Superior temporal gyrus (tissue), 1 donor: ENCODE measurements around the gene UBA1.
"Not testable (repeated sequence)": the region's sequence is repeated elsewhere in the genome, so short reads cannot be mapped to it uniquely, and the experiment has no call there.

ENCODE experiments used
- DNase-seq: peaks from one replicate; pipeline ENCODE4 v3.0.0-alpha.2; 2016; ENCODE audit errors: extremely low spot score

The UBA1 gene

DNA sequence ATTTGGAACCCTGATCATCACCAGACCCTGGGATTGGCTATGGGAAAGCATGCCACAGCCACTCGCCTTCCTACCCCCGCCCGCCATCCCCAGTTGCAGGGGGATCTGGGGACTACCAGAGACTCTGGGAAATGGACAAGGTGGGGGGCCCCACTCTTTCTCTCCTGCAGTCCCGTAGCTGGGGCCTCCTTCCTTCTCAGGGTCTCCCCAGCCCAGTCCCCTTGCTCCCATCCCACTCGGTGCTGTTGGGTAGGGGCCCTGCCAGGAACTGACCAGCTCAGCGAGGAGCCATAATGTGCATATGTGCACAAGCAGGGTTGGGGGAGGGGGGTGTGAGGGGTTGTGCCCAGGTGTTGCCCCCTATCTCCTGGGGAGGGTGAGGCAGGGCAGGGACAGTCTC lies 35.8 kb downstream of the UBA1 start:
- no peak for DNase-seq

DNA sequence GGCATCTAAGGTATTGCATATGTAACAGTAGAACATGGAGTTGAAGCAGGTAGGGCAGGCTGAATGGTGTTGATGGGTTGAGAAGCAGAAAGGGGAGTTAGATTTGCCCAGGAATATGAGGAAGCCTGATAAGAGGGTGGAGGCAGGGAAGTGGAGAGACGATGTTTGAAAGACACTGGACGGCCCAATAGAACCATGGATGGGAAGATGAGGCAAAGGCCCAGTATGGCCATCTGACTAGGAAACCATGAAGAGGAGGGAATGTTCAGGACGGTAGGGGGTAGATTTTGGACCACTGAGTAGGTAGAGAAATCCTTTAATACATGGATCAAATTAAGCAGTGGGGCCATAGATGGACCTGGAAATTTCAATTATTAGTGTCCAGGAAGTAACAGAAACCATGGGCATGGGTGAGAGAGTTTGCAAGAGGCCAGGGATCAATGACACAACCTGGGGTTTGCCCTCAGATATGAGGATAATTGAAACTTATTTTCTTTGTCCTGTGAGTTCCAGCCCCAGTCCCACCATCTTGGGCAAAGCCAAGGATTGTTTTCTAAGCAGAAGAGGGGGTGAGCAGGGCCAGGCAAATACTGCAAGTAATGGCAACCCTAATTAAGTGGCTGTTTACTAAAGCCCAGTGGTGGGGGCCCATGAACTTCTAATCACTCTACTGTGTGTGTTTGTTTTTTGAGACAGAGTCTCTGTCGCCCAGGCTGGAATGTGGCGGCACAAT lies 36.7 kb downstream of the UBA1 start:
- no peak for DNase-seq

DNA sequence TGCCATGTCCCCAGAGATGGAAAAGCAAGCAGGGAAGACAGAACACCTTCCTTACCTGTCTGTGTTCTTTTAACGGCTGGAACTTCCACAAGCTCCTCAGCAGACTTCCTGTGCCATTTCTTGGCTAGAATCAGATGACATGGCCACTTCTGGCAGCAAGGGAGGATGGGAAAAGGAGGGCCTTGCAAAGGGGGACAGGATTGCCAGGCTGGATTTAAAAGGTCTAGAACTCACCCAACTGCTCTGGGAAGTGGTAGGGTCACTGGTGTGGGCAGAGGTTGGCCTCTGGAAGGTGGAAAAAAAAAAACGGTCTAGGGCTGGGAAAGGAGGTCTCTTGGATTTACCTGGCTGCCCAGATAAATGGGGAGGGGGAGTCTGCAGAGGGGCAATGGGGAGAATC lies 37.5 kb downstream of the UBA1 start:
- DNase-seq: no peak

DNA sequence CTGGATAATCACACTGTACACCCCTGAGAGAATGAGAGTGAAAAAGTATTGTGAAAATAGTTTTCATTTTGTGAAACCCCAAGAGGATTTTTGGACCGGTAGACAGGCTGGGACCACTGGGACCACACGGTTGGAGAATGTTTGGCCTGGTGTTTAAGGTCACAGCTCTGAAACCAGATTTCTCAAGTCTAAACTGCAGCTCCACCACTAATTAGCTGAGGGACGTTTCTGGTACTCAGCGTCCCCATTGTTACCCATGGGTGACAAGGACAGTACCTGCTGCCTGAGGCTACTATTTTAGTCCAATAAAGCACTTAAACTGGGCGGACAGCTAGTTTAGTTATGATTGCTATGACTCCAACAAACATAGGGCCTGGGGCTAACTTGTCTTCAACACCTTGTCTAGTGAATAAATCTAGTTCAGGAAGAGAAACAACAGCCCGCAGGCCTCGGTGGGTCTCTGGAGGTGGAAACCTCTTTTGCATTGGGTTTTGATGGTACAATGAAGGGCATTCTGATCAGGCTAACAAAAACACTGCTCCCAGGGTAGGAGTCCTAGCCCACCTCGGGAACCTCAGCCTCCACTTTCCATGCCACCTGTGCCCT lies 38.7 kb downstream of the UBA1 start:
- no peak for DNase-seq

DNA sequence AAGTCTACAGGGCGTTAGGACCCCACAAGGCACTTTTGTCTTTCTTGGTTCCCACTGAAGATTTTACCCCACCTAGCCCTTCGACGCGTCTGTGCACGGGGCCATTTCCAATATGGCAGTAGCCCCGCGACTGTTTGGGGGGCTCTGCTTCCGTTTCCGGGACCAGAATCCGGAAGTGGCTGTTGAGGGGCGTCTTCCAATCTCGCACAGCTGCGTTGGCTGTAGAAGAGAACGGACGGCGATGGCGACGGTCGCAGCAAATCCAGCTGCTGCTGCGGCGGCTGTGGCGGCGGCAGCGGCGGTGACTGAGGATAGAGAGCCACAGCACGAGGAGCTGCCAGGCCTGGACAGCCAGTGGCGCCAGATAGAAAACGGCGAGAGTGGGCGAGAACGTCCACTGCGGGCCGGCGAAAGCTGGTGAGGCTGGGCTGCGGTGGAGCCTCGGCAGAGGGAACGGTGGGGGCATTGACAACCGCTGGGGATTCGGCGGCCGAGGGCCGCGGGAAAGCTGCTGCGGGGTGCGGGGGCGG lies 39.2 kb downstream of the UBA1 start, which contains the start of gene USP11:
Gene USP11, plus strand, starts transcription at position 207 of the 530 bp plus-strand sequence. Its CDS starts 35 bp downstream, at position 242.
- peak; percentile 48 for DNase-seq

DNA sequence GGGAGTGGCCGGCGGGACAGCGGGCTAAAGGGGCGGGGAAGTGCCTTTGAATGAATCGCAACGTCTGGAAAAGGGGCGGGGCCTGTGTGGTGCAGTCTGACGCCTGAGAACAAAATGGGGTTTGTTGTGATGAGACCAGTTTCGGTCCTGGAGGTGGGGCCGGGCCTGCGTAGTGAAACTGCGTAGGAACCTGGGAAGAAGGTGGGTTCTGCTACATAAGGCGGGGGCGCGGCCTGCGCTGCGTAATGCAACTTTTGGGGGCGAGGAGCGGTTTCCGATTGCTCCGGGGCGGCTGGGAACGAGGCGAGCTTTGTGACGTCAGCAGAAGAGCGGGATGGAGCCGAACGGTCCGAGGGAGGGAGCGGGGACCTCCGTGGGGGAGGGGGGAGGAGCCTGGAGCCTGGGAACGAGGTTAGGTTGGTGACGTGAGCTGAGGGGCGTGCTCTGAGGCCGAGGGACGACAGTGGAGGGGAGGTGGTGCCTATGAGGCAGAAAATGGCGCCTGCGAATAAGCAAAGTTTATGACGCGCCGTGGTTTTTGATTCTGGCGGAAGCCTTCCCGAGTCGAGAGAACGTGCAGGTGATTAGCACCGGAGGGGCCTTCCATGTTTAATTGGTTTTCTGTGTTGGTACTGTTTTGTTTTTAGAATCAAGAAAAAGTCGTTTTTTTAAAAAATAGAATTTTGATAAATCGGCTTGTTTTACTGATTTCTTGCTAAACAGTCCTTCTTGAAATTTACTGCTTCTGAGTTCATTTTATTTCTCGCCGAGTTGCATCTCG lies 39.9 kb downstream of the UBA1 start:
- DNase-seq: peak; percentile 89

DNA sequence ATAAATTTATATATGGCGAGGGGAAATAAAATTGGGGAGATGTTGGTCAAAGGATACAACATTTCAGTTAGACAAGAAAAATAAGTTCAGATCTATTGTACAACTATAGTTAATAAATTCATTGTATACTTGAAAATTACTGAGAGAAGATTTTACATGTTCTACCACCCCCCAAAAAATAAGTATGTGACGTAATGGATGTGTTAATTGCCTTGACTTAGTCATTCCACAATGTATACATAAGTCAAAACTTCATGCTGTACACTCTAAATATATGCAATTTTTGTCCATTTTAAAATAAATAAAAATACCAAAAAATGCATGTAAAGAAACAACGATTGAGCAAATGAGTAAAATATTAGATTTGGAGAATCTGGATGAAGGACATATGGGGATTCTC lies 41.0 kb downstream of the UBA1 start:
- DNase-seq: no peak

DNA sequence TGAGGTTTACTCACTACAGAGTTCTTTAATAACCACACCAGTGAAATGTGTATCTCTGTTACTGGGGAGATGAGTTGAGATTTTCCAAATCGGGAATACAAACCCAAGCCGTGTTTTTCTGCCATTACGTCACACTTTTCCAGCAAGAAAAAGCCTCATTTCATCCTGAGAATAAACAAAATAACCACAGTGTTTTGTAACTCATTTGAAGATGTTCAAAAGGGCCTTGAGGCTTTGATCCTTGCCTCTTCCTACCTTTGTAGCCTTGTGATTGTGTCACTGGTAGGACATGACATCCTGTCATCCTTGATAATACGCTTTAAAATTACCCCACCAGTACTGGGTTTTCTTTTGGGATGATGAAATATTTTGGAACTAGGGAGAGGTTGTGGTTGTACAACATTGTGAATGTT lies 42.1 kb downstream of the UBA1 start:
- DNase-seq: peak; percentile 15

DNA sequence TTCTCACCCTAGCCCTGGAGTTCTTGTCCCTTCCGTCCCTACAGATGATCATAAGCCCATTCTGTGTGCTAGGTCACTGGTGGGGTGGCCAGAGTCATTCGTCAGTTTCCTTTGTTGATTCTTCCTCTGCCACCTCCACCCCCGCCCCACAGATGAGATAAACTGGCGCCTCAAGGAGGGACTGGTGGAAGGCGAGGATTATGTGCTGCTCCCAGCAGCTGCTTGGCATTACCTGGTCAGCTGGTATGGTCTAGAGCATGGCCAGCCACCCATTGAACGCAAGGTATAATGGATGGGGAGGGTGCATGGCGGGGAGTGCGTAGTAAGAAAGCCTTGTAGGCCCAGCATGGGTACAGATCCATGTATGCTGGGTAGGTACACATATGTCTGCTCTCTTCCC lies 45.6 kb downstream of the UBA1 start:
- no peak for DNase-seq

DNA sequence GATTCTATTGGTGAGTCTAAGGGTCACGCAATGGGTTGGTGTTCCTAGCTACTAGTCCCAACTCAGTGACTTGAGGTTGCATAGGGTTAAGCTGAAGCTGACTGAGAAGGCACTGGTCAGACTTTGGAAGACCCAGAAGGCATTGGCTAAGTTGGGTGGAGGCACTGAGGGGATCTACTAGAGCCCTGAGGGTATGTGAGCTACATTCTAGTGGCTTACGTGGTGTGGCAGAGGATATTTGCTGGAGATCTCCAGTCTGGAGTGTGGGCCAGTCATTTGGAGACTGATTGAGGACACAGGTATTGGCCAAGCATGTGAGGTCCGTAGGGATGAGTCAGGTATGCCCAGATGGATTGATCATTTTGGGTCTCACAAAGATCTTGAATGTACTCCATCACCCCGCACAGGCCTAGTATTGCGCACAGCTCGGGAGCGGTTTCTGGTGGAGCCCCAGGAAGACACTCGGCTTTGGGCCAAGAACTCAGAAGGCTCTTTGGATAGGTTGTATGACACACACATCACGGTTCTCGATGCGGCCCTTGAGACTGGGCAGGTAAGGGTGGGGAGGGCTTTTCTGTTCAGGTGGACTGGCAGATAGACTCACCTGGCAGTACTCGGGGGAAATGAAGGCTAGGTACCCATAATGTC lies 46.4 kb downstream of the UBA1 start:
- DNase-seq: no peak

DNA sequence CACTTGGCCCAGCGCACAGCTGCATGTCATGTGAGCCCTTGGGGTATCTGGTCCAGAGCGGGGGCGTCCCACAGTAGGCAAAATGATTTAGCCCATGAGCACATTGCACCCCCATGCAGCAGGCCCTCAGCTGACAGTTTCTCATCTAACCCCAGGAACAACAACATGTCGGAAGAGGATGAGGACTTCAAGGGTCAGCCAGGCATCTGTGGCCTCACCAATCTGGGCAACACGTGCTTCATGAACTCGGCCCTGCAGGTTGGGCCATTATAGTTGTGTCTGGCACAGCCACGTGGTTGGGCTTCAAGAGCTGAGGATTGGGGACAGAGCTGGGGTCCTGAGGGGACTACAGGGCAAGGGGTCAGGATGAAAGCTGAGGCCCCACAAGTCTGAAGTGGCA lies 47.0 kb downstream of the UBA1 start:
- DNase-seq: no peak

DNA sequence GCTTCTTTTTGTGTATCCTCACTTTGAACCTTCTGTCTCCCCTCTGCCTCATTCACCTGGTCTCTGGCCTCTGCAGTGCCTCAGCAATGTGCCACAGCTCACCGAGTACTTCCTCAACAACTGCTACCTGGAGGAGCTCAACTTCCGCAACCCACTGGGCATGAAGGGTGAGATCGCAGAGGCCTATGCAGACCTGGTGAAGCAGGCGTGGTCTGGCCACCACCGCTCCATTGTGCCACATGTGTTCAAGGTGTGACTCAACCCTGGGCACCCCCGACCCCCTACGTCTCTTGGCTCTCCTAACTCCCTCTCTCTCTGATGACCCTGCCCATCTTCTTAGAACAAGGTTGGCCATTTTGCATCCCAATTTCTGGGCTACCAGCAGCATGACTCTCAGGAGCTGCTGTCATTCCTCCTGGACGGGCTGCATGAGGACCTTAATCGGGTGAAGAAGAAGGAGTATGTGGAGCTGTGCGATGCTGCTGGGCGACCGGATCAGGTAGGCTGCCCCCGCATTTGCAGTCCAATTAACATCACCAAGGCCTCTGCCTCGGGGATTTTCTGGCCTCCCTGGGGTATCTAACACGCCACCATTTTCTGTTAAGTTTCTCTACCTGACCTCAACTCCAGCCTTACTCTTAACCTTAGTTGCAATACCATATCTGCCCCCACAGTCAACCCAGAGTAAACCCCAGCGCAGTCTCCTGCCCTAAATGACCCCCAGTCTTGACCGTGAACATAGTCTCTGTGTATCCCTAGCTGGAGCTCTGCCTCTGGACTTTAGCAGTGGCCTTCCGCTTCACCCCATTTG lies 47.8 kb downstream of the UBA1 start:
- DNase-seq: no peak

DNA sequence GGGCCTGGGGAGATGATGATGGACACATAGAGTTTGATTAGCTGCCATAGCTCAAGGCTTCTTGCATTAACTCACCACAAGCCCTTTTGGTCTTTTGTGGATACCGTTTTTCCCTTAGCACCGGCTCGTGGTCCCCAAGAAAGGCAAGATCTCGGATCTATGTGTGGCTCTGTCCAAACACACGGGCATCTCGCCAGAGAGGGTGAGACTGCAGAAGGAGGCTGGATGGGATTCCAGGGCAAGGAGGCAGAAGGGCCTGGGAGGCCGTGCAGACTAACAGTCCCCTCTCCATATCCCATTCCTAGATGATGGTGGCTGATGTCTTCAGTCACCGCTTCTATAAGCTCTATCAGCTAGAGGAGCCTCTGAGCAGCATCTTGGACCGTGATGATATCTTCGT lies 48.7 kb downstream of the UBA1 start:
- DNase-seq: no peak

DNA sequence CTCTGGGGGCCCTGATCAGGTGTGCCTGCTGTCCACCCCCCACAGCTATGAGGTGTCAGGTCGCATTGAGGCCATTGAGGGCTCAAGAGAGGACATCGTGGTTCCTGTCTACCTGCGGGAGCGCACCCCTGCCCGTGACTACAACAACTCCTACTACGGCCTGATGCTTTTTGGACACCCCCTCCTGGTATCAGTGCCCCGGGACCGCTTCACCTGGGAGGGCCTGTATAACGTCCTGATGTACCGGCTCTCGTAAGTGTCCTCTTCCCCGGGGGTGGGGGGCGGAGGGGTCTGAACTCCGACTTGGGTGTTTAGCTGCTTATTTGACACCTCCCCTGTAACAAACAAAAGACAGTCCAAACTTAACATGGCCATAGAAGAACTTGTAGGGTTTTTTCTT lies 49.7 kb downstream of the UBA1 start:
- DNase-seq: no peak

DNA sequence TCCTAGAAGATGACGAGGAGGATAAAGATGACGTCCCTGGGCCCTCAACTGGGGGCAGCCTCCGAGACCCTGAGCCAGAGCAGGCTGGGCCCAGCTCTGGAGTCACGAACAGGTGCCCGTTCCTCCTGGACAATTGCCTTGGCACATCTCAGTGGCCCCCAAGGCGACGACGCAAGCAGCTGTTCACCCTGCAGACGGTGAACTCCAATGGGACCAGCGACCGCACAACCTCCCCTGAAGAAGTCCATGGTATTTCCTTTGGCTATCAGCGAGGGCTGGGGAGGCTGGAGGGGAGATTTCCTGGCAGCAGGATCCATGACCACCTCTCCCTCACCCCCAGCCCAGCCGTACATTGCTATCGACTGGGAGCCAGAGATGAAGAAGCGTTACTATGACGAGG lies 51.0 kb downstream of the UBA1 start:
- no peak for DNase-seq

DNA sequence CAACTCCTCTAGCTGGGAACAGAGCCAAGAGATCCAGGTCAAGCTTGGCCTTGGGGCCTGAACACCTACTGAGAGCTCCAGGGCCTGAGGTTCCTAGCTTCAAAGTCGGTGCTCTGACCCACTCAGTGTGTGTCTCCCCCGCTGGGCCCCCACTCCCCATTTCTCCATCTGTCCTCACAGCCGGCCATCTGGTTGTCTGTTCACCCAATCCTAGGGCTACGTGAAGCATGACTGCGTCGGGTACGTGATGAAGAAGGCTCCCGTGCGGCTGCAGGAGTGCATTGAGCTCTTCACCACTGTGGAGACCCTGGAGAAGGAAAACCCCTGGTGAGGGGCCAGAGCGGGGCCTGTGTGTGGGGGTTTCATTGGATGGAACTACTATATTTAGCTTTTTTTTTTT lies 51.5 kb downstream of the UBA1 start:
- no peak for DNase-seq

DNA sequence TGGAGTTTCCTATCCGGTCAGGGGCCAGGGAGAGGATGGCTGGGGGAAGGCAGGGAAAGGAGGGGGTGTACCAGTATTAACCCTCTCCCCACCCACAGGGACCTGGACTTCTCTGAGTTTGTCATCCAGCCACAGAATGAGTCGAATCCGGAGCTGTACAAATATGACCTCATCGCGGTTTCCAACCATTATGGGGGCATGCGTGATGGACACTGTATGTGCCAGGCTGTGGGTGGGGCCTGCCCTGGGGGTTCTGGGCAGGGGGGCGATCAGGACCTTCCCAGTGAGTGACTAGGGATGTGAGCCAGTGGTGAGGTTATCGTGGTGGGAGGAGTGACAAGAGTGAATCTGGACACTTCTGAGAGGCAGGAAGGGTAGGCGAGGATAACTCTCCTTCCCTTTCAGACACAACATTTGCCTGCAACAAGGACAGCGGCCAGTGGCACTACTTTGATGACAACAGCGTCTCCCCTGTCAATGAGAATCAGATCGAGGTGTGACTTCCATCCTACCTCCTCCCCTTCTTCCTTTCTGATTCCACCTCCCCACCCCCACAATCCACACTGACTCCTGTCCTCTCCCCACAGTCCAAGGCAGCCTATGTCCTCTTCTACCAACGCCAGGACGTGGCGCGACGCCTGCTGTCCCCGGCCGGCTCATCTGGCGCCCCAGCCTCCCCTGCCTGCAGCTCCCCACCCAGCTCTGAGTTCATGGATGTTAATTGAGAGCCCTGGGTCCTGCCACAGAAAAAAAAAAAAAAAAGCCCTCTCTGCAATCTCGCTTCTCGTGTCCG lies 53.8 kb downstream of the UBA1 start:
- DNase-seq: no peak

DNA sequence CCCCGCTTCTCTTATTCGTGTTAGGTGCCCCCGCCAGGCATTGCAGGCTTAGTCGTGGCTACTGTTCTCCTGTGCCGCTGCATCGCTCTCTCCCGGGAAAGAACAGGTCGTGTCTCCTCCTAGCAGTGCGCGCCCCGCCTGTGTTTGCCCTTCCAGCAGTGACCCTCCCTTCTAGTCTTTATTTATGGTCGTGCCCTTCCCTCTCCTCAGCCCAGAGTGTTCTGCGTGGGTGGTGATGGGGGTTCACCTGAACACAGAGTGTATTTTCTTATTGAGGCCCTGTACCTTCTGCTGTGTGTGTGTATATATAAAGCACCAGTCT lies 54.3 kb downstream of the UBA1 start:
- no peak for DNase-seq

DNA sequence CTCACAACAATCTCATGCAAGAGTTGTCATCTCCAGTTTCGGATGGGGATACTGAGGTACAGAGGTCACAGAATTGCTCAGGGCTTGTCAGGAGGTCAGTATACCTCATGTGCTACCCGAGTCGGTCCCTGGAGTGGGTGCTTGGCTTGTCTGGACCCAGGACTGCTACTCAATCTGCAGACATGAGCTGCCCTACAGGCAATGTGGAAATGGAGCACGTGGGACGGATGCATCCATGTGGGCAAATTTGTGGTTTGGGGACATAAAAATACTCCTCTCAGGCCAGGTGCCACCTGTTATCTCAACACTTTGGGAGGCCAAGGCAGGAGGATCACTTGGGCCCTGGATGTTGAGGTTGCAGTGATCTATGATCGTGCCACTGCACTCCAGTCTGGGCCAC lies 54.9 kb downstream of the UBA1 start:
- DNase-seq: no peak

DNA sequence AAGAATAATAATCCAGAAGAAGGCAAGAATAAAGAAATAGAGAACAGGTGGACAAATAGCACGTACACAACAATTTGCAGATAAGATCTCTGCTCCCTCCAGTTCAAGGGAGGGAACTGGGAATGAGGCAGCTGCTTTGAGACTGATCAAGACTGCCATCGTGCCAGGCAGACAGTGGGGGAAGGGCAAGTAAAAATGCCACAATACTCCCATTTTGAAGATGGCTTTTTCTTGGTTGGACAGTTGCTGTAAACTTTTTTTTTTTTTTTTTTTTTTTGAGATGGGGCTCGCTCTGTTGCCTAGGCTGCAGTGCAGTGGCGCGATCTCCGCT lies 56.4 kb downstream of the UBA1 start:
- DNase-seq: no peak

DNA sequence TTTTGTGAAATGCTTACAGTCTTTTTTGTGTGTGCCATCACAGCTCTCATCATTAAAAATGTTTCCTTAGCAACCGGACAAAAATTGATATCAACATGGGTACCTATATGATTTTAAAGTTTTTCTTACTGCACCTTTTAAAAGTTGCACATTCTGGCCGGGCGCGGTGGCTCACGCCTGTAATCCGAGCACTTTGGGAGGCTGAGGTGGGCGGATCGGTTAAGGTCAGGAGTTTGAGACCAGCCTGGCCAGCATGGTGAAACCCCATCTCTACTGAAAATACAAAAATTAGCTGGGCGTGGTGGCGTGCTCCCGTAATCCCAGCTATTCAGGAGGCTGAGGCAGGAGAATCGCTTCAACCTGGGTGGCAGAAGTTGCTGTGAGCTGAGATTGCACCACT lies 64.0 kb downstream of the UBA1 start:
- DNase-seq: not testable (repeated sequence)
